Stimulated activated CD4-positive, alpha-beta T cell treated with anti-CD3 and anti-CD28 coated beads, Interleukin-2, amount 100 ng/mL, for 4 hours (primary cell): ENCODE data around the gene TEPSIN.

Experiments used
- DNase-seq: peaks from one replicate; pipeline ENCODE4 v3.0.0-alpha.2; 2020; ENCODE audit warnings: low read depth

The TEPSIN gene

GRCh38 chr17:81183316-81183715, 55.5 kb downstream of the TEPSIN start:
- DNase-seq: no peak

DNA sequence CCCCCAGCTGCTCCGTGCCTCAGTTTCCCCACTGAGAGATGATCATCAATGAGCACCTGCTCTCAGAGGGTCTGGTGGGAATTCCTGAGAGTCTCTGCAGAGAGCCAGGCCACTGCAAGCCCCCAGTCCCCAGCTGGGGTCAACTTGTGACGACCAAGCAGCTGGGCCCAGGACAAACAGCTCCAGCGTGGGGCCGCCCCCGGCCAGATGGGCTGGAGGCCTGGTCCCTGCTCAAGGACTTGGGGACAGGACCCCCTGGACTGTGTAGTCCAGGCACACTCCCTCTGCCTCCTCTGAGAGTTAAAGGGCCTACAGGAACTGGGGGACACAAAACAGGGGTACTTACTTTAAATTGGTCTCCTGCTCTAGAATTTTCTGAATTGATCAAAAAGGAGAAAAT, 56.3 kb downstream of the TEPSIN start:
- no peak for DNase-seq

DNA sequence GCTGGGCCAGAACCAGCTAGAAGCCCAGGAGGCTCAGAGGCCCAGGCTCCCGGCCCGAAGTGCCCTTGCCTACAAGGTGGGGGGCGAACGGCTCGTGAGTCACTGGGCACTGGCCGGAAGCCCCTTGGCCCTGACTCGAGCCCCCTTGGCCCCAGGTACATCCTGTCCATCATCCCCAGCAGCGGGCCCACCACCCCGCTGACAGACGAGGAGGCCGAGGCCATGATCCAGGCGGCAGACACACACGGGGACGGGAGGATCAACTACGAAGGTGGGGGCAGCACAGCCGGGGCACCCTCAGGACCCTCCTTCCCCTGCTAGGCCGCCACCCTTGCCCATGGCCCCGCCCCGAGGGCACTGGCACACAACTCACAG, 57.1 kb downstream of the TEPSIN start:
- no peak for DNase-seq

GRCh38 chr17:81180836-81181810, 57.7 kb downstream of the TEPSIN start:
- no peak for DNase-seq

DNA sequence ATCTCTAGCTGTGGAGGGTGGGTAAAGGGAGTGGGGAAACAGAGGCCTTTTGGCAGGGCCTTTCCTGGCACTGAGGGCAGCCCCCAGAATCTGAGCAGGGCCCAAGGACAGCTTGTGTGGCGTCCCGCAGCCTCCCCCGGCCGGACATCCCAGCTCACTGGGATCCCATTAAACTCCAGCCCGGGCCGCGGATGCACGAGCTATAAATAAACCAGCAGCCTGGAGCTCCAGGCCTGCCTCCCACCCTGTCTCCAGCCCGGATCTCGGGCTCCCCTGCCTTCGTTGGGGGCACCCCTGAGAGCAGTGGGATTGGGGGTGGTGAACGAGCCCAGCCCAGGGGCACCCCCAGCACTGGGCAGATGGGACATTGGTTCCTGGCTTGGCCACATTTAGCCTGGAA, 59.0 kb downstream of the TEPSIN start:
- no peak for DNase-seq

DNA sequence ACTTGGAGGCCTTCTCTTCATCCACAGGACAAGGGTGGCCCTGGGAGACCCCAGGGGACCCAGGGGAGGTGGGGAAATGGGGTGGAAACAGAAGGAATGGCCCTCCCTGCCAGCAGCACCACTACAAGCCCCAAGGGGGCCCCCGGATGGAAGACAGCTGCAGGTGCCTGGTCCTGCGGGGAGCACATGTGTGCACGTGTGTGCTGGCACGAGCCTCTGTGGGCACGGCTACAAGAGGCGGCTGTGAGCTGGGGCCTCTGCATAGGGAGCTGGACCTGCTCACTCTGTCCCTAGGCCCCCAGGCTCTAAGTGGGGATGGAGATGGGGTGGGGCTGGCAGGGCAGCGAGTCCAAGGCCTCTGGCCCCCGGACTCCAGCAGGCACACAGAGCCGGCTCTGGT, 59.6 kb downstream of the TEPSIN start:
- DNase-seq: no peak
